Stimulated activated CD4-positive, alpha-beta T cell treated with anti-CD3 and anti-CD28 coated beads, Interleukin-15, amount 100 ng/mL, for 48 hours (primary cell): ENCODE data around the gene CEMP1.
"Not testable (repeated sequence)": the region's sequence is repeated elsewhere in the genome, so short reads cannot be mapped to it uniquely, and the experiment has no call there.

ENCODE experiments used
- DNase-seq, 2 donors: peaks; one replicate each; pipeline ENCODE4 v3.0.0-alpha.2; 2020; ENCODE audit warnings: low read depth in 2 of 2

Gene CEMP1, protein sequence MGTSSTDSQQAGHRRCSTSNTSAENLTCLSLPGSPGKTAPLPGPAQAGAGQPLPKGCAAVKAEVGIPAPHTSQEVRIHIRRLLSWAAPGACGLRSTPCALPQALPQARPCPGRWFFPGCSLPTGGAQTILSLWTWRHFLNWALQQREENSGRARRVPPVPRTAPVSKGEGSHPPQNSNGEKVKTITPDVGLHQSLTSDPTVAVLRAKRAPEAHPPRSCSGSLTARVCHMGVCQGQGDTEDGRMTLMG

DNA sequence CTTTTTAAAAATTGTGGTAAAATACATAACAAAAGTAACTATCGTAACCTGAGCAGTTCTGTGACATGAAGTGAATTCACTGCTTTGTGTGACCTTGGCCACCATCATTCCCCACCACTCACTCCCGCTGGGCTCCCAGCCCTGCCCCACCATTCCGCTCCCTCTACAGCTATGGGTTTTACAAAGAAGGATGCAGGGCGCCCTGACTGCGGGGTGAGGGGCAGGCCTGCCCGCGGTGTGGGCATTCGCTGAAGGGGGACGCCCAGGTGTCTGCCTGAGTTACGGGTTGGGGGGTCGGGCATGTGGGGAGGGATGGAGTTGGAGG, at the start of gene CEMP1:
Gene CEMP1 (minus strand): TSS at position 38 of the 325 bp plus-strand sequence. CDS start 335 bp downstream, outside the sequence.
- DNase-seq: no peak

DNA sequence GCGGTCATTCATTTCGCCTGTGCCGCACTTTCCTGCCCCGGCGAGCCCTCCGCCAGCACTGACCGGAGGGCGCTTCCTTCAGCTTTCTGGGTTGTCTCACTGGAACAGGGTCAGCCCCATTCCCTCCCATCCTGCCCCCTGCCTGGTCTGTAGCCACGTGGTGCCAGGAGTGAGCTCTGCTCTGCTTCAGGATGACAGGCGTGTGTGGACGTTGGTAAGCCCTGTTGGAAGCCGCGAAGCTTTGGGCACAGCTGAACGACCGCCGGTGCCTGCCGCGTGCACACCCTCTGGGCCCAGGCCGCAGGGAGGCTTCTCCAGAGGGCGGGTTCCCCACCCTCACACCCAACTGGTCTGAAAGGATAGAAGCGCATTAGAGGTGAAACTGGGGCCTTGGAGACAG, 49.6 kb upstream of the CEMP1 start:
- not testable (repeated sequence) for DNase-seq

DNA sequence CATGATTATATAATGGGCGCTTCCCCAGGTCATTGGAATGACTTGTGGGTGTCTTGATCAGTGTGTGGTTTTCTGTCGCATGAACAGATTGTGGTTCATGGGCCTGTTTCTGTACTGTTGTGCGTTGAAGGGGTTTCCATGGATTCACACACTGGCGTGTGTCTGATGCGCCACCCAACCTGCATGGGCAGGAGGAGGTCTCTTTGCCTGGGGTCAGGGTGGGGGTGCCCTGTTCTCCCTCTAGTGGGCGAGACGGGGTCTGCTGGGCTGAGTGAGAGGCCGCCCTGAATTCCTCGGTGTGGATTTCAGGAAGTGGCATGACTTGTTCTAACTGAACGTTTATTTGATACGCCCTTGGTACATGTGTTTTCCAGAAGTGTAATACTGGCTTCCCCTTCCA, 48.9 kb upstream of the CEMP1 start:
- not testable (repeated sequence) for DNase-seq

DNA sequence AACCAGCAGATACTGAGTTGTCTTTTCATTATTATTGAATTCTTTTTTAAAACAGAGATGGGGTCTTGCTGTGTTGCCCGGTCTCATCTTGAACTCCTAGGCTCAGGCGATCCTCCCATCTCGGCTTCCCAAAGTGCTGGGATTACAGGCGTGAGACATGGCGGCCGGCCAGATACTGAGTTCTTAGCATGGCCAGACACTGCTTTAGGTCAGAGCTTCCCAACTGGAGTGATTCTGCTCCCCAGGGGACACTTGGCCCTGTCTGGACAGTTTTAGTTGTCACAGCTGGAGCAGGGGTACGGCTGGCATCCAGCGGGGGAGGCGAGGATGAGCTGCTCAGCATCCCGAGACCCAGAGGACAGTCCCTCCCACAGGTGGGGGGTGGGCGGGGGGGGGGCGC, 47.7 kb upstream of the CEMP1 start:
- not testable (repeated sequence) for DNase-seq

DNA sequence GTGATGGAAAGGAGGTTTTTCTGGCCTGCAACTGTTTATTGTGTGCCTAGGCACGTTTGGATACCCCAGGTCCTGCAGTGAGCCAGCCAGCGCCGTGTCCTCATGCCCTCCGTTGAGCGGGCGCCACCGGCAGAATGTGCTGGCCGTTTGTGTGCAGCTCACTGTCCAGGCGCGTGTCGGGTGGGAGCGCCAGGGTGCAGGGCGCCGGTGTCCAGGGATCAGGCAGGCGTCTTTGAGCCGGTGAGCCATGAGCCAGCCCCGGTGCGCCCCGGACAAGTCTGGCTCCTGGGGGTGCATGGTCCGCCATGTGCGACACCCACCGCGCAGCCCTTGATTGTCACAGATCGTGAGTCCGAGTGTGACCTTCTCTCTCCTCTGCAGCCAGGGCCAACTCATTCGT, 45.8 kb upstream of the CEMP1 start:
- not testable (repeated sequence) for DNase-seq

DNA sequence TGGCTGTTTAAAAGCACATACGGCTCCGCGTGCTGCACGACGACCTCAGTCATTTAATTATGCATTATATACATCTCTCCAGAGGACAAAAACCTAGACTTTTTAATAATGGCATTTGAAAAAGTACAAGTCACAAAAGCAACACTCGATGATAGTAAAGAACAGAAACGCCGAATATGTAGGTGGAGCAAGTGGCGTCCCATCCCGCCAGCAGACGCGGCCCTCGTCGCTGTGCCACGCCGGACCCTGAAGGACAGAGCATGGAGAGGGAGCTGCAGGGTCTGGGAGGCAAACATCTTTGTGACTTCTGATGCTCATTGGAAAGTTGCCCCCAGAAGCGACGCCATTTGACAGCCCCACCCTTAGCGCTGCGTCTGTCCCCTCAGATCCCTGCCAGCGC, 44.6 kb upstream of the CEMP1 start:
- not testable (repeated sequence) for DNase-seq

DNA sequence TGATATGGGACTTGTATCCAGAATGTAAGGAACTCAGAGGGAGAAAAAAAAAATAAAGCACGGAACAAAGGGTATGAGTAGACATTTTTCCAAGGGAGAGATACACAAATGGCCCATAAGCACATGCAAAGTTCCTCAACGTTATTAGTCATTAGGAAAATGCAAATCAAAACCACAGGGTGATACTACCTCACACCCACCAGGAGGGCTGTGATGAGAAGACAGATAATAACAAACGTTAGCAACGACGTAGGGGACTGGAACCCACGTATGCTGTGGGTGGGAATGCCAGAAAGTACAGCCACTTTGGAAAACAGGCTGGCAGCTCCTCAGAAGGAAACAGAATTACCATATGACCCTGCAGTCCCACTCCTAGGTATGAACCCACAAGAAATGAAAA, 41.5 kb upstream of the CEMP1 start:
- DNase-seq: not testable (repeated sequence)

DNA sequence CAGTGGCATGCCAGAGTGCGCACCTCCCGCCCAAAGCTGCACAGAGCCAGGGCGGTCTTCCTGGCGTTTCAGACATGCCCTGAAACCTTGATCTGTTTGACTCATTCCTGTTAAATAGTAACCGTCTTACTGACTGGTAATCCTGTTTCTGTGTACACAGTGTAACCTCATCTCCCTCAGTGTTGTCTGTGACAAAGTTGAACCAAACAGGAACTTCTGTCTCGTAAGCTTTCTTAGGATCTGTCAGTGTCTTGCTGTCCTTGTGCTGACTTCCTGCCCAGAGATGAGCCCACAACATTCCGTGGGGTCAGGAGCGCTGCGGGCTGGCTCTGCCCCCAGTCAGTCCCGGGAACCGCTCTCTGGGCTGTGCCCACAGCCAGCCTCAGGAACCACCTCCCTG, 37.4 kb upstream of the CEMP1 start:
- not testable (repeated sequence) for DNase-seq

DNA sequence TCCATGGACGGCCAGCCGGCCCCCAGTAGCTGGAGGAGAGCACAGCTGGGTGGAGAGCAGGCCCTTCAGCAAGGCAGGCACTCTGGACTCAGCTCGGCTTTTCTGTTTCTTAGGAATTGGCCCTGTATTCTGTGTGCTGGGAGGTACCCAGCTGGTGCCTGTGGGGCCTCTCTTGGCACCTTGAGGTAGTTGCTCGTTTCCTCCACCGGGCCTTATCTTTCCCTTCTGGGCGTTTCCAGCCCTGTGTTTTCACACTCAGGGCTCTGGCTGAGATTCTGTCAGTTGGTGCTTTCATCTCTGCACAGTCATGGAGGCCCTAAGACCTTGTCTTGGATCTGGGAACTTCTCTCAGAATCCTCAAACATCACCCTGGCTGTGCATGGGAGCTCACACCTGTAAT, 36.3 kb upstream of the CEMP1 start:
- not testable (repeated sequence) for DNase-seq

DNA sequence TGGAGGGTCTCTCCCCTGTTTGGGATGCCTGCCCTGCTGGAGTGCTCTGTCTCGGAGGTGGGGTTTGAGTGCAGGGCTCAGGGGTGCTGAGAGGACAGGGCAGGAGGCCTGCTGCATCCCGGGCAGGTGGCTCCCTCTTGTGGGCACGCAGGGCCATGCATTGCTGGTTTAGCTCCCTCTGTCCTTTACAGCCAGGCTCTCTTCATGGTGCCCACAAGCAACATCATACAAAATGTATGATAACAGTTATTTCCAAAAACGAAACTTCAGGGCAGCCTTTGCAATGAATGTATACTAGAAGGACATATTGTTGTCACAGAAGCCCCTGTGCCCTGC, 29.6 kb upstream of the CEMP1 start:
- peak; percentile 39 to 42 for DNase-seq

DNA sequence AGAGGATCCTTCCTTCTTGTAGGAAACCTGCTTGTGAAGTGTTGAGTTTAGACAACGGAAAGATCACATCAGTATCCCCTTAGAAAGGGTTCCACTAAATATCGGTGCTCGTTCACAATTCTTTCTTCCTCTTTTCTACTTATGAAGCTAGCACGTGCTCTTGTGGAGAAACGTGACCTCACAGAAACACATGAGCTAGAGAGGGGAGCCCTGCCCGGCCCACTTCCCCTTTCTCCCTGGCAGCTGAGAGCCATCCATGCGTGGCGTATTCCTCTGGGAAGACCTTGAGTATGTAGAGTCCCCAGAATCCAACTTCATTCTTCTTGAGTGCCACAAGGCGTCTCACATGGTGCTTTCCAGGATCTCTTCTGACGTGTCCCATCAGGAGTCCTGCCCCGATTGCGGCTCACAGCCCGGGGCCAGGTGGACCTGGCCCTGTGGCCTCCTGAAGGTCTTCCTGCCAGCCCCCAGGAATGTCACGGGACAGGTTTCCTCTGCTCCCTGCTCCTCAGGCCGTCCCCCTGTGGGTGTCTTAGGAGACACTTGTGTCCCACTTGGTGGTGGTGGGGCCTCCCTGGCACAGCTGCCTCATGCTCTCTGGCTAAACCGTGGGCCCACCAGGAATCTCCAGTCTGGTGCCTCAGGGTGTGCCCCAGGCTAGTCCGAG, 29.1 kb upstream of the CEMP1 start:
- not testable (repeated sequence) for DNase-seq

DNA sequence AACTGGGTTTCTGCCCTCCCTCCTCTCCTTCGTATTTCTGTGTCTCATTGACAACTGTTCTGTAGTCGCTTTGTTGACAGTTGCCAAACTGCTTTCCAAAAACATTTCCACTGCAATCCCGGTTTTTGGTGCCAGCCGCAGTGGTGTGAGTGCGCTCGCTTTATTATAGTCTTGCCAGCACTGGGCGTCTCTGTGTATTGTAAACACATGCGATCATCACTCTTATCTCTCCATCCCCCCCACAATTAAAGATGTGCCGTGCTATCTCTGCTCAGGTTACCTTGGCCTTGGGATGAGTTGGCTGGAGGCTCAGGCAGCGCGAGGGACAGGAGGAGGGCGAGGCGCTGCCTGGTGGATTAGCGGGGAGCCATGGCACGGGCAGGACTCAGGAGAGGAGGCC, 25.9 kb upstream of the CEMP1 start:
- DNase-seq: not testable (repeated sequence)

DNA sequence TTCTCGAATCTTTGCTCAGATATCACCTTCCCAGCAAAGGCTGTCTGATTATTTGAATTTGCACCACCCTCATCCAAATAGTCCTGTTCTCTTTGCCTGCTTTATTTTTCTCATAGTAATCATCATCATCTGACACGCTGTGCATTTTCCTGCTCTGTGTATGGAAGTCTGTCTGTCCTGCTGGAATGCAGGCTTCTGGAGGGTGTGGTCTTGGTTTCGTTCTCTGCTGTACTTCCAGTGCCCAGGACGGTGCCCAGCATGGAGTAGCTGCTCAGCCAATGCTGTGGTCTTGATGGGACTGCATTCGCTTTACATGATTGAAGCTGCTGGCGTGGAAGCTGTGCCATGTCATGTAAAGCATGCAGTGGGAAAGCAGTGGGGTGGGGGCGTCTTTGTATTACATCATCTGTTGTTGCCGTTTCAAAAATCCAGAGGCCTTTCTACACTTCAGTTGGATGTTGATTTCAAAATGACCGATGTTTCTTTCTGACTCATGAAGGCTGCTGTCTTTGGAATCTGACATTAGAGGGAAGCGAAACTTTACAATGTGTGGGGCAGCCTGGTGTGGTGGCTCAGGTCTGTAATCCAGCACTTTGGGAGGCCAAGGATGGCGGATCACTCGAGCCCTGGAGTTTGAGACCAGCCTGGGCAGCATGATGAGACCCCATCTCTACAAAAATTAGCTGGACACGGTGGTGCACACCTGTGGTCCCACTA, 23.7 kb upstream of the CEMP1 start:
- not testable (repeated sequence) for DNase-seq

DNA sequence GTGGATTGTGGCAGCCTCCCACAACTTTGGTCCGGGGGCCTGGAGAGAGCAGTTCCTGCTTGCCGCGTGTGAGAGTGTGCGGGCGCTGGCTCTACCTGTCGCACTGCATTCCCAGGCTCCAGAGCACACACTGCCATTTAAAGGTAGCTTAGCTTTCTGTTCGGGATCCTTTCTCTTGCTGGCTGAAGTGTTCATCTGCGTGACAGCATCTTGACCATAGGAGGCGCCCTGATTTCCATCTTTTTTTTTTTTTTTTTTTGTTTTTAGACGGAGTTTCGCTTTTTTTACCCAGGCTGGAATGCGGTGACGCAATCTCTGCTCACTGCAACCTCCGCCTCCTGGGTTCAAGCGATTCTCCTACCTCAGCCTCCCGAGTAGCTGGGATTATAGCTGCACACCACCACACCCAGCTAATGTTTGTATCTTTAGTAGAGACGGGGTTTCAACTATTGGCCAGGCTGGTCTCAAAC, 20.2 kb upstream of the CEMP1 start:
- DNase-seq: not testable (repeated sequence)

DNA sequence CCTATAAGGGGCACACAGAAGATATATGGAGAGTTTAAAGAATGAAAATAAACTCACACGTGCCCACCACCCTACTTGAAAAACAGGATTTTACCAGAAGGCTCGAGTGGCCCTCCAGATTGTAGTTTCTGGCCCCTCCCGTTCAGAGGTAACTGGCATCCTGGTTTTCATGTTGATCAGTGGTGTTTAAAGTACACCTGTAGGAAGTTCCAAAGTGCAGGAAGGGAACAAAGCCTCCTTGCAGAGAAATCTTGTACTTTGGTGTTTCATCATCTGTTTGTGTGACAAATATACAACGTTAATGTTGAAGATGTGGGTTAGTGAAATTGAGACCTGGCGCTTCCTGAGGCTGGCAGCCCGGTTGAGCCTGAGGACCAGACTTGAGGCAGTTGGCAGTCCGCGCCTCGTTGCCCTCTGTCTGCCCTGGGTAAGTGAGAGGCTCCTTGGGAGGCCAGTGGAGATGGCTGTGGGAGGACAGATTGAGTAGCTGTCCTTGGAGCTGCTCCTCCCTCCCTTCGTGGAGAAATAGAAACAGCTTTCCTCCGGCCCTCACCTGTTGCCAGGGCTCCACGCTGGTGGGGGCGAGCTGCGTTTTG, 19.2 kb upstream of the CEMP1 start:
- DNase-seq: not testable (repeated sequence)

DNA sequence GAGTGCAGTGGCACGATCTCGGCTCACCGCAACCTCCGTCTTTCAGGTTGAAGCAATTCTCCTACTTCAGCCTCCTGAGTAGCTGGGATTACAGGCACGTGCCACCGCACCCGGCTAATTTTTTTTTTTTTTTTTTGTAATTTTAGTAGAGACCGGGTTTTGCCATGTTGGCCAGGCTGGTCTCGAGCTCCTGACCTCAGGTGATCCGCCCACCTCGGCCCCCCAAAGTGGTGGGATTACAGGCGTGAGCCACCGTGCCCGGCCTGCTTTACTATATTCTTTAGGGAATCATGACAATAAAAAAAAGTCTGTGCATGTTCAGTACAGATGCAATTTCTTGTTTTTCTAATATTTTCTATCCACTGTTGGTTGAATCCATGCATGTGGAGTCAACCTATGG, 12.6 kb upstream of the CEMP1 start:
- DNase-seq: not testable (repeated sequence)

DNA sequence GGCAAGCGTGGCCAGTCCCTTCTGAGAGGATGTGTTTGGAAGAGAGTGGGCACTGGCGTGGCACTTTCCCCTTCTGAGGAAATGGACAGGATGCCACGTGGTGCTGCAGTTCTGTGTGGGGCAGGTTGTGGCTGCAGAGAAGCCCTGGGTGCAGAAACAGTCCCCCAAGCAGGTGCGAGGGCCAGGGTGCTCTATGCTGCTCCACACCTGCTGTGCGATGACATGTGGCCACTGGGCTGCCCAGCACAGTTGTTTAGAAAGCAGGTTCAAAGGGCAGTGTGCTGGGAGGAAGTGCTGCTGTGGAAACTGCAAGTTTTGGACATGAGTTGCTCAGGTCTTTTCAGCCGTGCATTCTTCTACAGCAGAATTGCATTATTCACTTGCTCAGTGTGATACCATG, 10.2 kb upstream of the CEMP1 start:
- DNase-seq: not testable (repeated sequence)

DNA sequence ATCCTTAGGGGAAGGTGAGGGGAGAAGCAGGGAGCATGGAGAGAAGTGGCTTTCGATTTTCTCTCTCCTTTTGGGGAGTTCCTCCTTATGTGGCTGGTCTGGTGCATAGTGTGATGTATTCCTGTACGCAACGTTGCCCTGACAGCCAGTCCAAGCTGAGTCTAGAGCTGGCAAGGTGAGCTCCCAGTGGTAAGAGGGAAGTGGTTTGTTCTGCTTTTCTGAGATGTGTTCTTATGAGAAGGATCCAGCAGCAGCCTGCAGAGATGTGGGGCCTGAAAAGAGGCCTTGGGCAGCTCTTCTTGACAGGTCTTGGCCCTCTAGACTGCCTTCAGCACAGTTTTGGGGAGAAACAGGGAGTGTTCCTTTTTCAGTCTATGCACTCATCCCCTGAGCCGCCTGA, 9.7 kb upstream of the CEMP1 start:
- not testable (repeated sequence) for DNase-seq

DNA sequence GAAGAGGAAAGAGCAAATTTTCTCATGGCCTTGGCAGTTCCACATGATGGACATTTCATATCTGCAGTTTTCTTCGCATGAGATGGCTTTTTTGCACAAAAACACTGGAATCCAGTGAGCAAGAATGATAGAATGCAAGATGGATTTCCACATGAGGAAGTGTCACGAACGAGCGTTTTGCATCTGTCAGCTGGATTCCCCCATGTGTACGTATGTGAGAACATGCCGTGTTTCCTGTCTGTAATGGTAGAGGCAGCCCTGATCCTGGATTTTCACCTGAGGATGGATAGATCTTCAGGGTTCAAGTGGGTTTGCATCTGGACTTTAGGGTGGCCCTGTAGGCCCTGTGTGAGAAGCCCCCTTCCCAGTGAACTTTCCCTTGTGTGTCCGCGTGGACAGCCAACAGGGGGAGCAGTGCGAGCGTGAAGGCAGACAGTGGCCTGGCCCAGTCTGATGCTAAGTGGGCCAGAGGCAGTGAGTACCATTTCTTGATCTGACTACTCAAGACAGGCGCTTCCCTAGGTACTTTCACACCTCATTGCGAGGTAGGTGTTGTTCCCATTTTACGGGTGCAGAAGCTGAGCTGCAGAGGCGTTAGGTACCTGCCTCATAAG, 8.7 kb upstream of the CEMP1 start:
- peak in 1 of 2 donors; percentile 41 for DNase-seq

DNA sequence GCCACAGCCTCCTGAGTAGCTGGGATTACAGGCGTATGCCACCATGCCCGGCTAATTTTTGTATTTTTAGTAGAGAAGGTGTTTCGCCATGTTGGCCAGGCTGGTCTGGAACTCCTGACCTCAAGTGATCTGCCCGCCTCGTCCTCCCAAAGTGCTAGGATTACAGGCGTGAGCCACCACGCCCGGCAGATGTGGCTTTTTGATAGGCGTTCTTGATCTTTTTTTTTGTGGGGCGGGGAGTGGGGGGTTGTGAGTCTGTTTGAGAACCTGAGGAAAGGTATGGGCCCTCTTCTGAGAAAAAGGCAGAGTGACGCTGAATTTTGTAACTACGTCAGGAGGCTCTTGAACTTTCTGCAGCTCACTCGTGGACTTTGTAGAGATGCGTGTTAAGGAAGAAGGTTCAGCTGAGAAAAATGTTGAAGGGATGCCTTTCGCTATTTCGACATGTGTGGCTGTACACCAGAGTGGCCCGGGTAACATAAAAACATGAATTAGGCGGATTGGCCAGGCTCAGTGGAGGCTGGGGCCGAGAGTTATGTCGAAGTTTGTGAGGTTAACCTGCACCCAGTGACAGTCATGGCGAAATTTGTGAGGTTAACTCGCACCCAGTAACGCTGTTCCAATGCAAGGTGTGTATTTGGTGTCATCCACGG, 8.1 kb upstream of the CEMP1 start:
- DNase-seq: not testable (repeated sequence)
